Stimulated activated CD8-positive, alpha-beta memory T cell treated with anti-CD3 and anti-CD28 coated beads, Interleukin-4, amount 100 ng/mL, for 1 hour (primary cell): ENCODE results near the gene SEZ6L.

ENCODE experiments used
- DNase-seq, 2 donors: peaks; one replicate each; pipeline ENCODE4 v3.0.0-alpha.2; 2020; ENCODE audit warnings: low read depth in 2 of 2, low spot score in 1 of 2

SEZ6L gene

DNA sequence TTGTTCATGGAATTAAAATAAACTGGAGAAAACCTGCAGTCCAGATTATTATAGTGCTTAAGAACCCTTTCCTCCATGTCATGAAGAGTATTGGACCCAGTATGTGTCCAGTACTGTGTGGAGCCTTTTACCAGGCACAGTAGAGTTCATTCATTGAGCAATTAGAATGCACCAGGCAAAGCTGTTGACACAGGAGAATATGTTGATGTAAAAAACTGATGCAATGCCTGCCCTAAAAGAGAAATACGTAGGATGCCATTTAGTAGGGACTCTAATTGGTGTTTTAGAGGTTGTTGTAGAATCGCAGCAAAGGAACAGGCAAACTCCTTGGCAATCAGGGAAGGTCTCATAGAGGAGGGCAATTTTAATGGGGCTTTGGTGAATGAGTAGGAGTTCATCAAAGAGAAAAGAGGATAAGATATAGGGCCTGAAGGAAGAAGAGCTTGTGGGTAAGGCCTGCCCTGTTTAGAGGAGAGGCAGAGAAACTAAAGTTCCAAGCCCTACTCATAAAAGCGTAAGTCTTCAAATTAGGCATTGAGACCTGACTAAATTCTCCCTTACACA is 126.4 kb downstream of the SEZ6L start:
- no peak for DNase-seq

DNA sequence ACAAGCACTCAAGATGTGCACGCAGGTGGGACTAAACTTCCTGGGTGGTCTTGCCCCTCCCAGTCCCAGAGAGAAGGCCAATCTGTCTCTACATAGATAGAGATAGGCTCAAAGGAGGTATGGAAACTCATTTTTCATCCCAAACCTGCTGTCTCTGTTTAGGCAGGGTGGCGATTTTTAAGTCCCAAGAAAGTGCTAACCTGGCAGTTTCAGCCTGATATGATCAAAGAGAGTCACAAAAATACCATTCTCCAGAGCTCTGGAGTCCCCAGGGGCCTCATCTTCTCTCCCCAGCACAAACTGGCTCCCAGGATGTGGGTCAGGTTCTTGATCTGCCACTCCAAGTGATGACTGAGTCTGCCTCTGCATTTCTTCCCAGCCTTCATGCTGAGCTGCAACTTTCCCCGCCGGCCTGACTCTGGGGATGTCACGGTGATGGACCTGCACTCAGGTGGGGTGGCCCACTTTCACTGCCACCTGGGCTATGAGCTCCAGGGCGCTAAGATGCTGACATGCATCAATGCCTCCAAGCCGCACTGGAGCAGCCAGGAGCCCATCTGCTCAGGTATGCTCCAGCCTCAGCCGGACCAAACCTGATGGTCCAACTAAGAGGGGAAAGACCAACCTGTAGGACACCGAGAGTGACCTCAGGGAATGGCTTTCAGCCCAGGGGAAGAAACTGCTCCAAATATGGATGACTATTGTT is 129.5 kb downstream of the SEZ6L start:
- no peak for DNase-seq

DNA sequence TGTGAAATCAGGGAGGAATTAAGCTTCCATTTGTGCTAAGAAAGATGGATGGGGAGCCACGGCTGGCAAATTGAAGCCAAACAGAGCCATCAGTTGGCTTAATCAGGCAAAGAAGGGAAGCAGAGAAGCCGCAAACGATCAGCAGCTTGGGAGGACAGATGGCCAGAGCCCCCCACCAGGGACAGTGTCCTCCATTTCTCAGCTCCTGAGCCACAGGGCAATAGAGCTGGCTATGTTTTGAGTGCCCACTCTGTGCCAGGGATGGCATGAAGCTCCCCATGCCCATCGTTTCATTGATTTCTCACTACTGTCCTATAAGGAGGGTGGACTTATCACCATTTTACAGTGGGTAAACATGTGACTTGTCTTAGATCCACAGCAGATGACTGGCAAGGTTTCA is 133.5 kb downstream of the SEZ6L start:
- no peak for DNase-seq

DNA sequence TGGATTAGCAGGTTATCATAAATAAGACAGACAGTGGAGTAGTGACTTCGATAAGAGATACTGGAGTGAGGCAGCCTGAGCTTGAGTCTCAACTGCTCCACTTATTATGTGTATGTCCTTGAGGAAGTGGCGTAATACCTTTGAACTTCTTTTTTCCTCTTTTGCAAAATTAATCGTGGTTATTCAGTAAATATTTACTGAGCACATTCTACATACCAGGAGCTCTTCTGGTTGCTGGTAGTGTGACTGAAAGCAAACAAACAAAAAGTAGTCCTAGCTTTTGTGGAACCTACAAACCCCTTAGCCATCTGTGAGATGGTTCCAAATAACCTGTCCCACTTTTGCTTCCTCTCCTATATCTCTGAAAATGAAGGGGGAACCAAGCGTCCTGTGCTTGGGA is 134.2 kb downstream of the SEZ6L start:
- no peak for DNase-seq

DNA sequence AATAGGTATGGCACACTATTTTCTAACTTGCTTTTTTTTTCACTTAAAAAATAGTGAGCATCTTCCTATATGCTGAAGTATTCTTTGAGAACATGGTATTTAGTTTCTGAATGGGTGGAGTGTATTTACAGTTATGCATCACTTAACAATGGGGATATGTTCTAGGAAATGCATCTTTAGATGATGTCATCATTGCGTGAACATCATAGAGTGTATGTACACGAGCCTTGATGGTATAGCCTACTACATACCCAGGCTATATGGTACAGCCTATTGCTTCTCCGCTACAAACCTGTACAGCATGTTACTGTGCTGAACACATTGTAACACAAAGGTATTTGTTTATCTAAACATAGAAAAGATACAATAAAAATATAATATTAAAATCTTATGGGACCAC is 135.5 kb downstream of the SEZ6L start:
- DNase-seq, result no peak

DNA sequence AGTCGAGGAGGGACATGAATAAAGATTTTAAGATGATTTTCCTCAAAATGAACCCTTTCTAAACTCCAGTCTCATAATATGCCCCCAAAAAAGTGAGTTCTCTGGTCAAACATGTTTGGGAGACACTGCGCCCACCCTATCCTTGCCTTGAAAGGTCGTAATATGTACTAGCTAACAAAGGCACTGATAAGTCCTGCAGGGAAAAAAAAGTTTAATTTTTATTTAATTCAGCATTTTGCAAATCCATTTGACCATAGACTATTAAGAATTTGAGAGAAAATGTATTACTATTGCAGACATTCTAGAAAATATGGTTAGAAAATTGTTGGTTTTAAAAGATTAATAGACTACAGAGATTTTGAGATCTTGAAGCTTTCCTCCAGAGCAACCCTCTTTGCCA is 139.2 kb downstream of the SEZ6L start:
- no peak for DNase-seq

DNA sequence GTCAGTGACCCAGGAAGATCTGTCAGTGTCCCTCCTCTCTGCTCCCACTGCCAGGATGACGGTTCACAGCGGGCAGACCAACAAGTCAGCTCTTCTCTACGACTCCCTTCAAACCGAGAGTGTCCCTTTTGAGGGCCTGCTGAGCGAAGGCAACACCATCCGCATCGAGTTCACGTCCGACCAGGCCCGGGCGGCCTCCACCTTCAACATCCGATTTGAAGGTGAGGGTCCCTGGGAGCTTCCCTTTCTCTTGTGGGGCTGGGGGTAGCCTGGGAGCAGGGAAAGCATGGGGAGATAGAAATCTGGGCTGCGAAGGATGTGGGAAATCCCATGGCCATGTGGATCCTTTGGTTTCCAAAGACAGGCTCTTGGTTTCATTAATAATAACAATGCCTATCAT is 141.4 kb downstream of the SEZ6L start:
- no peak for DNase-seq

DNA sequence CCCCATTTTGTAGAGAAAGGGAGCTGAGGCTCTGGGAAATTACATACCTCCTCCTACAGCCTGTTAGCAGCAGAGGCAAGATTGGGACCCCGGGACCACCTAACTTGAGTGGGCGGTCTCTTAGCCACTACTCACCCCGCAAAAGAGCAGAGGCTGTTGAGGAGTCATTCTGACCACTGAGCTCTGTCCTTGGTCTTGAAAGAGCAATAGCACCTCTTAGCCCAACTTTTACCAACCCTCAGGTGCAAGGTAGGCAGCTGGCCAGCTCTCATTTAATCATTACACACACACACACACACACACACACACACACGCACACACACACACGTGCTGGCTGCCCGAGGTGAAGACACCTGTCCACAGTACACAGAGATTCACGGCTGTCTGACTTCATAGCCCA is 144.0 kb downstream of the SEZ6L start:
- DNase-seq, result no peak

DNA sequence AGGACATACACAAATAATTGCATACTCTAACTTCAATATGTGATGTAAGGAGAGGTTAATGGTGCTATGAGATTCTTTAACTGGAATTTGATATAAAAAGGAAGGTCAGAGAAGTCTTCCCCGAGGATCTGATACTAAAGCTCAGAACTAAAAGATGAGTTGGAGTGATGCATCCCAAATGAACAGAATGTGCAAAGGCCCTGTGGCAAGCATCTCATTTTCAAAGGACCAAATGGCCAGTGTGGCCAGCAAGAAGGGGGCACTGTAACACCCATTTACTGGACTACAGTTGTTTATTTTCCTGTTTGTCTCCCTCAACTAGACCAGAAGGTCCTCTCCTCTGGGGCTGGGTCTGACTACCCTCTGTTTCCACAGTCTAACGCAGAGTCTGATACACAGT is 144.9 kb downstream of the SEZ6L start:
- DNase-seq, result no peak

DNA sequence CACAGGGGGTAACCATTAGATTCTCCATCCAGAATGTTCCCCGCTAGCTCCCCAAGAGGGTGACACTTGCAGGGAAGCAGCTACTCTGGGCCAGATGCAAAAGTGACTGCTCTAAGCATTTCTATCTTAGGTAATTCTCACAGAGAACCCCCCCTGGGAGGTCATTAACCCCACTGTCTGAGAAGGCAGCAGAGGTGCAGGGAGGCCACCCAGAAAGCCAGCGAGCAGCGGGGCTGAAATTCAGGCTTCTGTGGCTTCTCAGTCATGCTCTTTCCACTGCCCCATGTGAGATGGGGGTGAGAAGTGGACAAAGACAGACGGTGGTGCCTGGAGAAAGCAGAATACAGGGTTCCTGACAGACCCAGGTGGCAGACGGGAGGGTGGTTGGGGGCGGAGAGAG is 145.4 kb downstream of the SEZ6L start:
- DNase-seq, result no peak

DNA sequence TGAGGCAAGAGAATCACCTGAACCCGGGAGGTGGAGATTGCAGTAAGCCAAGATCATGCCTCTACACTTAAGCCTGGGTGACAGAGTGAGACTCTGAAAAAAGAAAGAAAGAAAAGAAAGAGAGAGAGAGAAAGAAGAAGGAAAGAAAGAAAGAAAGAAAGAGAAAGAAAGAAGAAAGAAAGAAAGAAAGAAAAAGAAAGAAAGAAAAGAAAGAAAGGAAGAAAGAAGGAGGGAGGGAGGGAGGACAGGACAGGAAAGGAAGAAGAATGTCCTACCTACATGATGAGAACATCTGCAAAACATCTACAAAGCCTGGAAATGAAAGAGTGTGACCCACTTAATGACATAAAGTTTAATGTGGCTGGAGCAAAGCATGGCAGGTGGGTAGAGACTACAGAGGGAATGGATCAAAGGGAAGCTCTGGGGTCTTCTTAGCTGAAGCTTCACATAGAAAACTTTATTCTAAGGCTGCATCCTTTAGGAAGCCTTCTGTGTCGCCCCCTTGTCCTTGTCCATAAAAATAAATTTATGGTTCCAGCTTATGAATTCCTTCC is 147.5 kb downstream of the SEZ6L start:
- no peak for DNase-seq

DNA sequence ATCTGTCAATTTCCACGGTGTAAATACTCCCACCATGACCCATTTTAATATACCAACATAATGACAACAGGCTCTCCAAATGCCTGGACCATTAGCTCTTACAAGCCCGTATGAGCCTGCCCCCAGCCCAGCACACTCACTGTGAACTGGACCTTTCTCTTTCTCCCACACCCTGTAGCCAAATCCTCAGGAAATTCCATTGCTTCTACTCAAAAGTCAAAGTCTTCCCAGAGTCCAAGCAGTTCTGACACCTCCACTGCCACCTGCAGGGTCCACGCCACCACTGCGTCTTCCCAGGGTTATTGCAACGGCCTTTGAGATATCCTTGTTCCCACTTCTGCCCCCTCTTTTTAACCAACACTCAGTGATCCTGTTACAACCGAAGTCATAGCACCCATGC is 149.7 kb downstream of the SEZ6L start:
- no peak for DNase-seq

DNA sequence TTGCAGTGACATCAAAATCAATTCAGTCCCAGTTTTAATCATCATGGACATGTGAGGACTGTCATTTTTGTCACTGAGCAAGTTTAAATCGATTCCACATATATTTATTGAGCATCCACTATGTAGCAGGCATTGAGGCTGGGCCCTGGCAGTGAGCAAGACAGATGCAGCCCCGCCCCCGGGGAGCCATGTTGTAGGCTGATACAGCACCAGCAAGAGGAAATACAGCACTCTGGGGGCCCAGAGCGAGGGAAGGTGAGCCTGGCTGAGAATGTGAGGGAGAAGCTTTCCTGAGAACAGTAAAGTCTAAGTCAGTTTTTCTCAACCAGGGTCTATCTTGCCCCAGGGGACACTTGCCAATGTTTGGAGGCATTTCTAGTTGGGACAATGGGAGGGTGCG is 151.2 kb downstream of the SEZ6L start:
- no peak for DNase-seq

DNA sequence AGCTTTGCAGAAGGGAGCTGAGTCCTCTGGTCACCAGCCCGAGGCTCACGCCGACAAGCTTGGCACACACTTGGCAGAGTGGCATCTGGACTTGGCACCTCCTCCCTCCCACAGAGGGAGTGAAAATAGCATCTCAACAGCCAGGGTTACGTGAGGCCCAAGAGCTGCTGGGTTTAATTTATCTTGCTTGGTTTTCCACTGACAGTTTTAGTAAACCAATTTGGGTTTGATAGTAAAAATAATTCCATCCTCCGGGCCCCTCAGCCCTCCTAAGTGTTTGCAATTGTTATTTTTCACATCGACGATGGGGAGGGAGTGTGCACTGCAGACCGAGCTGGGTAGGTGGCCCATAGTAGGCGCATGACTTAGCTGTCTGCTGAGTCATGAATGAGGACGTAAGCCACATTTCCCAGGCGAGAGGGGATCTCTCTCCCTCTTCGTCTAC is 152.2 kb downstream of the SEZ6L start:
- no peak for DNase-seq

DNA sequence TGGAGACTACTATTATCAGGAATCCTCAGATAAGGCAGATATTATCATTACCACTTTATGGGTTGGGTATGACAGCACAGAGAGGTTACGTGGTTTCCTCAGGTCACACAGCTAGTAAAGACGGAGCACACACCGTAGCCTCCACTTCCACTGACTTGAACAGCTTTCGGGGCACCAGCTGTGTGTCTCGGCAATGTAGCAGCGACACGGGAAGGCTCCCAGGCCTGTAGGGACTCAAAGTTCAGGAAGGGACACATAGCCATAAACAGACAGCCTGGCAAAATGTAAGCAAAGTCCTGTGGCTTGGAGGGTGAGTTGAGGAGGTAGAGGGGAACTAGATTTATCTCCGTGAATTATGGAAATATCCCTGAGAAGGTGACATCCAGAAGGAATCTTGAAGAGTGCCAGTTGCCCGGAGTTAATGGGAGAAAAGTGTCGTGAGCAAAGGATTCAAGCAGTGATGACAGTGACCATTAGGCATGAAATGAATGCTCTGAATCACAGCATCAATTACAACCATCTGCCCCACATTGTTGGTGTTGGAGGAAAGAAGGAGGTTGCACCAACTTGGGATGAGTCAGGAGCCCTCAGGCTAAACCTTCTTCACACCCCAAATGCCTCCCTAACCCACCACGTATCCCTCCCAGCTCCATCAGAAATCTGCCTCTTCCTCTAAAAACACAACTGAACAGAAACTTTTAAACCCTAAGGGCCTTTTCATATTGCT is 153.1 kb downstream of the SEZ6L start:
- DNase-seq, result no peak

DNA sequence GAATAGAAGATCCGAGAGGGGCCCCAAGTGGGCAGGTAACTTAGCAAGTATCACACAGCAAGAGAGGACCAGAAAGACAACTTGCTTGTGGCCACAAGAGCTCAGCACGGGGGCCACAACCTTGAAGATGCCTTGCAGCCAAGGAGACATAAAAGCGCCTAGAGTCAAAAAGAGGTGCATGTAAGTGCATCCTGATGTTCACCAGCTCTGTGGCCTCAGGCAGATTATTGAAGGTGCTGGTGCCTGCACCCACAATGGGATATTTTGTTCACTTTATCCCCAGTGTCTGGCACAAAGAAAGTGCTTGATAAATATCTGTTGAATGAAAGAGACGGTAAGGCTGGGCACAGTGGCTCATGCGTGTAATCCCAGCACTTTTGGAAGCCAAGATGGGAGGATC is 153.8 kb downstream of the SEZ6L start:
- no peak for DNase-seq

DNA sequence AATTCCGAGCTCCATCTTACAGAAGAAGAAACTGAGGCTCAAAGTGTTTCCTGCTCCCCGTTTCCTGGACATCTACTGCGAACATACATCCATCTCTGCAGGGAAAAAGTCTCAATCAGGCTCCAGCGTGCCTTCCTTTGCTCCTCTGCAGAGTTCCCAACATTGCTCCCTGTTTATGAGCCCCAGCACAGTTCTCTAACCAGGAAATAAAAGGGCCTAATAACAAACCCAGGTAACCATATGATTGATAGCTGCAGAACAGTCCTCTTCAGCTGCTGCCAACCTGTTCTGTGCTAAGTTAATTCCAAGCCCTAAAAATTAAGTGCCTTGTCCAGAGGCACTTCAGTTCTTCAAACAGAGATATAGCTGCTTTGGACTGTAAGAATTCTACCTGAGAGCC is 154.9 kb downstream of the SEZ6L start:
- DNase-seq, result no peak

DNA sequence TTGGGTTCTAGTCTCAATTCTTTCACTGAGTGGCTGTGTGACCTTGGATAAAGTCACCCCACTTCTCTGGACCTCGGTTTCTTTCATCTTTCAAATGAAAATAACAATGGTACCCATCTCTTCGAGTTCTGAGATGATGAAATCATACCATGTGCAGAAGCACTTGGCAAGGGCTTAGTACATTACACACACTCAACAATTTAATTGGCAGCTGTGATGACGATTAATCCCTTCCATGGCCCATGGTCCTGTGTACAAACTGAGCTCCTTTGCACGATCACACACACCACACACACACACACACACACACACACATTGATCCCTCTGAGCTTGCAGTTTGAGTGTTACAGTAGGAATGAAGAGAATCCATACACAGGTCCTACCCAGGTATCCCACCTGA is 156.4 kb downstream of the SEZ6L start:
- DNase-seq, result no peak

DNA sequence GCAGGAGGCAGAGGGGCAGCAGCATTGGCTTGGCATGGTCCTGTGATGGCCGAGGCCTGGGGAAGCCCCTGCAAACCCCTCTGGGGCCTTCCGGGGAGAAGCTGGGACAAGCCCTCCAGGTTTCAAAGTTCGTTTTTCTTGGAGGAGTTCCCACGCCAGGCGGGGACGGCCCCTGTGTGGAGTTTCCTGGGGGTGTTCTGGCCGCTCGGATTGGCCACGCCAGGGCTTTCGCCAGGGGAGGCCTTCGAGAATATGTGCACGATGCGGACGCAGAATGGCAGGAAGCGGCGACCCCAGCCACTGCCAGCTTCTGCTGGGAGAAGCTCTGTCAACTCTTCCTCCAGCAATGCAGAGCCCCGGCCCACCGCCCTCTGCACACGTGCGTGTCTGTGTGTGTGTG is 157.5 kb downstream of the SEZ6L start:
- DNase-seq, result no peak

DNA sequence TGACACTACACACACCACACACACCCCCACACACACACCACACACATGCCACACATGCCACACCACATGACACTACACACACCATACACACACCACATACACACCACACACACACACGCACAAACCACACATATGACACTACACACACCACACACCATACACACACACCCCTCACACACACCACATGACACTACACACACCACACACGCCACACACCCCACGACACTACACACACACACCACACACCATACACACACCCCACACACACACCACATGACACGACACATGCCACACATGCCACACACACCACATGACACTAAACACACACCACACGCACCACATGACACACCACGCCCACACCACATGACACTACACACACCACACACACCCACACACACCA is 158.0 kb downstream of the SEZ6L start:
- no peak for DNase-seq

DNA sequence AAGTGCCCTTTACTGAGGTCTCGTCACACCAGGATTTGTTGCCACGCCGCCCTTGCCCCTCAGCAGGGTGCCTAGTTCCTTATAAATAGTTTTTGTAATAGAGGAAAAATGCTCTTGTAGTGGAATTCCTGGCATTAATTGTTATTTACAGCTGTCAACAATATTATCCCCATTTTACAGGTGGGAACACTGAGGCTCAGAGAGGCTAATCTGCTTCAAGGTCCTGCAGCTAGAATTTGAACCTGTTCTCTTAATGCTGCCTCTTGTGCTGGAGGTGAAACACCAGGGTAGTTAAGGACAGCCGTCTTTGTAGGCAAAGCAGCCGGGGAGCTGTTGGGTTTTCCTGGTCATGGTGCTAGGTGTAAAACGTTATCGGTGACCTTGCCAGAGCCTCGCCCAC is 159.0 kb downstream of the SEZ6L start:
- no peak for DNase-seq

DNA sequence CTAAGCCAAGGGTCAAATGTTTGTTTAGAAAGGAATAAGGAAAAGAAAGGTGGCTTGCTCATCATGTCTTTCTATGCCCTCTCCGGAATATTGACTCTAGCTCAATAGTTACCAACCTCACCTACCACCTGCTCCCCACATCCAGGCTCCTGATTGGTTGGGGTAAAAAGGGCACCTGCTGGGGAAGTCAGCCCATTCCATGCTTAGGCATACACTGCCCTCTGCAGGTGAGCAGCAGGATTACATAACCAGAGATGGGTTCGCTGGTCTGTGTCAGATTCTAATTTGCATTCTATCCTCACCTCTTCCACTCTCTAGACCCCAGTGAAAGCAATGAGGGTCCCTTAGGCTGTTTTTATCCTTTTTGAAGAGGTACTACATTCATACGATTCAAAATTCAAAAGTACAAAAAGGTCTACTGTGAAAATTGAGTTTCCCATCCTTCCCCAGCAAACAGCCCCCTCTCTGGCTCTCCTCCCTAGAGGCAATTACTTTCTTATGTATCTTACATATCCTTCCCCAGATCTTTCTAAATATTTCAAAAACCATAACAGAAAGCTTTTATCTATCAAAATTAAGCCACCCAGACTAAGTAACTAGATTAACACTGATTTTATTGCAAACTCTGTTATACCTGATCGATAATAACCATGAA is 161.8 kb downstream of the SEZ6L start:
- peak in 1 of 2 donors; percentile 18 for DNase-seq
